Measurements from ENCODE around the gene GRIK5. TPM values are rescaled to one million over a fixed set of nuclear protein-coding genes. Genes with fewer than 3 reads are reported as not detected.

The GRIK5 gene
- total RNA-seq, 5 donors from 2014 or later (not counting 1 experiment from before 2014, with no cell fraction given) = 0.26 to 1.5 (median 1.3) TPM

- peaks cover 7 to 11% of the 10 kb centered on the region in 2 donors for H3K27me3 Mint-ChIP-seq
- POLR2A ChIA-PET = no interaction called here
- no peaks in the 10 kb centered on the region for H3K9me3 ChIP-seq
- peaks cover 0 to 50% of the 10 kb centered on the region in 2 experiments for H3K27me3 ChIP-seq (replicated peaks in 1 of 2; ENCODE audit: control insufficient read depth in 2 of 2, extremely low read depth in 1 of 2, insufficient read depth in 2 of 2, low read length in 1 of 2)
- H3K36me3 ChIP-seq (ENCODE audit: control insufficient read depth in 2 of 2, extremely low read depth in 1 of 2, insufficient read depth in 1 of 2, low read length in 1 of 2) = peaks cover 0 to 5% of the 10 kb centered on the region in 2 donors
- 95% methylated on average over 10 of the region's 16 CpGs for WGBS (ENCODE audit: insufficient coverage)
- ATAC-seq (replicated peaks in 1 of 4) = no peak
- no peak overlapping the region for H3K4me3 Mint-ChIP-seq
- no peak overlapping the region for H3K4me3 ChIP-seq (ENCODE audit: control insufficient read depth in 1 of 2, extremely low read depth in 1 of 2, low read length in 1 of 2)
- no peak overlapping the region for H3K27ac Mint-ChIP-seq
- DNase-seq = no peak
- CTCF ChIA-PET = no interaction called here
- H3K4me1 ChIP-seq (ENCODE audit: control insufficient read depth in 1 of 2, extremely low read depth in 1 of 2, insufficient read depth in 2 of 2, low read length in 2 of 2) = peaks cover 0 to 6% of the 10 kb centered on the region in 2 experiments
- H3K9me3 Mint-ChIP-seq = no peaks in the 10 kb centered on the region
- no peaks in the 10 kb centered on the region for H3K36me3 Mint-ChIP-seq
- no peak overlapping the region for H3K27ac ChIP-seq (ENCODE audit: low read length)
- no peaks in the 10 kb centered on the region for H3K4me1 Mint-ChIP-seq
Measured at GRCh38 chr19:42062381-42062780, 7.6 kb downstream of the GRIK5 start.

- ATAC-seq (replicated peaks in 1 of 4) = no peak
- H3K27ac ChIP-seq (ENCODE audit: low read length) = no peak overlapping the region
- Mint-ChIP-seq H3K4me3 (no peak overlapping the region), H3K36me3 (no peaks in the 10 kb centered on the region), H3K9me3 (no peaks in the 10 kb centered on the region), H3K4me1 (no peaks in the 10 kb centered on the region), H3K27ac (no peak overlapping the region), H3K27me3 (peaks cover 7 to 11% of the 10 kb centered on the region in 2 donors)
- H3K4me3 ChIP-seq (ENCODE audit: control insufficient read depth in 1 of 2, extremely low read depth in 1 of 2, low read length in 1 of 2) = no peak overlapping the region
- DNase-seq = no peak
- no peaks in the 10 kb centered on the region for H3K4me1 ChIP-seq (ENCODE audit: control insufficient read depth in 1 of 2, extremely low read depth in 1 of 2, insufficient read depth in 2 of 2, low read length in 2 of 2)
- peaks cover 0 to 5% of the 10 kb centered on the region in 2 donors for H3K36me3 ChIP-seq (ENCODE audit: control insufficient read depth in 2 of 2, extremely low read depth in 1 of 2, insufficient read depth in 1 of 2, low read length in 1 of 2)
- peaks cover 0 to 29% of the 10 kb centered on the region in 2 experiments for H3K27me3 ChIP-seq (replicated peaks in 1 of 2; ENCODE audit: control insufficient read depth in 2 of 2, extremely low read depth in 1 of 2, insufficient read depth in 2 of 2, low read length in 1 of 2)
- CTCF ChIA-PET = interaction anchor here in 1 of 2 donors (0.6 kb wide), 1 partner anchor 129 kb away, joined by 3 read pairs; no protein-coding TSS in a partner anchor
- 100% methylated on average over 1 of the region's 3 CpGs for WGBS (ENCODE audit: insufficient coverage)
- no peaks in the 10 kb centered on the region for H3K9me3 ChIP-seq
- POLR2A ChIA-PET = interaction anchor here in 1 of 2 donors (0.6 kb wide), 1 partner anchor 534 kb away, joined by 3 read pairs; no protein-coding TSS in a partner anchor
Measured at GRCh38 chr19:42060117-42060516, 9.9 kb downstream of the GRIK5 start.

GRCh38 chr19:42059196-42059595 lies 10.8 kb downstream of the GRIK5 start:
- H3K4me1 ChIP-seq (ENCODE audit: control insufficient read depth in 1 of 2, extremely low read depth in 1 of 2, insufficient read depth in 2 of 2, low read length in 2 of 2) = no peaks in the 10 kb centered on the region
- peaks cover 0 to 5% of the 10 kb centered on the region in 2 donors for H3K36me3 ChIP-seq (ENCODE audit: control insufficient read depth in 2 of 2, extremely low read depth in 1 of 2, insufficient read depth in 1 of 2, low read length in 1 of 2)
- no peaks in the 10 kb centered on the region for H3K9me3 ChIP-seq
- Mint-ChIP-seq H3K4me3 (no peak overlapping the region), H3K4me1 (no peaks in the 10 kb centered on the region), H3K27me3 (peaks cover 3 to 11% of the 10 kb centered on the region in 2 donors), H3K9me3 (no peaks in the 10 kb centered on the region), H3K36me3 (no peaks in the 10 kb centered on the region), H3K27ac (no peak overlapping the region)
- H3K4me3 ChIP-seq (ENCODE audit: control insufficient read depth in 1 of 2, extremely low read depth in 1 of 2, low read length in 1 of 2) = no peak overlapping the region
- POLR2A ChIA-PET = no interaction called here
- CTCF ChIA-PET = no interaction called here
- H3K27ac ChIP-seq (ENCODE audit: low read length) = no peak overlapping the region
- peaks cover 0 to 21% of the 10 kb centered on the region in 2 experiments for H3K27me3 ChIP-seq (replicated peaks in 1 of 2; ENCODE audit: control insufficient read depth in 2 of 2, extremely low read depth in 1 of 2, insufficient read depth in 2 of 2, low read length in 1 of 2)
- ATAC-seq (replicated peaks in 1 of 4) (no peak), DNase-seq (no peak)
- WGBS (ENCODE audit: insufficient coverage) = 93% methylated on average over 5 of the region's 13 CpGs

DNA sequence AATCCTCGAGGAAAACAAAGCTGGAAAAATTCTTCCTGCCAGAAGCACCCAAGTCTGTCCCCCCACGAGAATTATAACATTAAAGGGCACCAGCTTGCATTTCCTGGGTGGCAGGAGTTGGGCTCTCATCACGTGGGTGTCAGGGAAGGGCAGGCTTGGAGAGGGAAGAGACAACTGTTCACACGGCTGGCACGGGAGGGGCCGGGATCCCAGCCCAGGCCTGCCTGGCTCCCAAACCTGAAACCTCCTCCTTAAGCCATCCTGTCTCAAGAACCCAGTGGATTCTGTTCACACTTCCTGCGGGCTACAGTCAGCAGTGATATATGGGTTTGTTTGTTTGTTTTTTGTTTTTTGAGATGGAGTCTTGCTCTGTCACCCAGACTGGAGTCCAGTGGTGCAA lies 12.2 kb downstream of the GRIK5 start:
- ATAC-seq (replicated peaks in 1 of 4) (no peak), DNase-seq (no peak)
- peaks cover 0 to 5% of the 10 kb centered on the region in 2 donors for H3K36me3 ChIP-seq (ENCODE audit: control insufficient read depth in 2 of 2, extremely low read depth in 1 of 2, insufficient read depth in 1 of 2, low read length in 1 of 2)
- Mint-ChIP-seq H3K9me3 (no peaks in the 10 kb centered on the region), H3K4me1 (no peaks in the 10 kb centered on the region), H3K27me3 (peaks cover 0 to 7% of the 10 kb centered on the region in 2 donors), H3K4me3 (no peak overlapping the region), H3K27ac (no peak overlapping the region), H3K36me3 (no peaks in the 10 kb centered on the region)
- ChIA-PET POLR2A (no interaction called here), CTCF (interaction anchor here in 1 of 2 donors (0.5 kb wide), 1 partner anchor 39 kb away, joined by 7 read pairs; no protein-coding TSS in a partner anchor)
- H3K27me3 ChIP-seq (replicated peaks in 1 of 2; ENCODE audit: control insufficient read depth in 2 of 2, extremely low read depth in 1 of 2, insufficient read depth in 2 of 2, low read length in 1 of 2) = peaks cover 0 to 19% of the 10 kb centered on the region in 2 experiments
- no peaks in the 10 kb centered on the region for H3K9me3 ChIP-seq
- H3K4me3 ChIP-seq (ENCODE audit: control insufficient read depth in 1 of 2, extremely low read depth in 1 of 2, low read length in 1 of 2) = no peak overlapping the region
- H3K27ac ChIP-seq (ENCODE audit: low read length) = no peak overlapping the region
- no CpG with 5 or more reads among the region's 7 CpGs for WGBS (ENCODE audit: insufficient coverage)
- H3K4me1 ChIP-seq (ENCODE audit: control insufficient read depth in 1 of 2, extremely low read depth in 1 of 2, insufficient read depth in 2 of 2, low read length in 2 of 2) = no peaks in the 10 kb centered on the region

GRCh38 chr19:42054205-42054604 lies 15.8 kb downstream of the GRIK5 start:
- Histone ChIP-seq H3K9me3 (no peaks in the 10 kb centered on the region), H3K4me3 (ENCODE audit: control insufficient read depth in 1 of 2, extremely low read depth in 1 of 2, low read length in 1 of 2) (no peak overlapping the region), H3K36me3 (ENCODE audit: control insufficient read depth in 2 of 2, extremely low read depth in 1 of 2, insufficient read depth in 1 of 2, low read length in 1 of 2) (no peaks in the 10 kb centered on the region), H3K27ac (ENCODE audit: low read length) (no peak overlapping the region), H3K4me1 (ENCODE audit: control insufficient read depth in 1 of 2, extremely low read depth in 1 of 2, insufficient read depth in 2 of 2, low read length in 2 of 2) (no peaks in the 10 kb centered on the region), H3K27me3 (replicated peaks in 1 of 2; ENCODE audit: control insufficient read depth in 2 of 2, extremely low read depth in 1 of 2, insufficient read depth in 2 of 2, low read length in 1 of 2) (peaks cover 0 to 7% of the 10 kb centered on the region in 2 experiments)
- Mint-ChIP-seq H3K4me1 (peaks cover 3 to 4% (median 4%) of the 10 kb centered on the region in 3 donors), H3K27ac (no peak overlapping the region), H3K27me3 (peaks cover 0 to 2% of the 10 kb centered on the region in 2 donors), H3K4me3 (no peak overlapping the region), H3K9me3 (no peaks in the 10 kb centered on the region), H3K36me3 (no peaks in the 10 kb centered on the region)
- ChIA-PET CTCF (no interaction called here), POLR2A (no interaction called here)
- ATAC-seq (replicated peaks in 1 of 4) (no peak), DNase-seq (no peak)
- WGBS (ENCODE audit: insufficient coverage) = 85% methylated on average over 14 of the region's 18 CpGs

DNA sequence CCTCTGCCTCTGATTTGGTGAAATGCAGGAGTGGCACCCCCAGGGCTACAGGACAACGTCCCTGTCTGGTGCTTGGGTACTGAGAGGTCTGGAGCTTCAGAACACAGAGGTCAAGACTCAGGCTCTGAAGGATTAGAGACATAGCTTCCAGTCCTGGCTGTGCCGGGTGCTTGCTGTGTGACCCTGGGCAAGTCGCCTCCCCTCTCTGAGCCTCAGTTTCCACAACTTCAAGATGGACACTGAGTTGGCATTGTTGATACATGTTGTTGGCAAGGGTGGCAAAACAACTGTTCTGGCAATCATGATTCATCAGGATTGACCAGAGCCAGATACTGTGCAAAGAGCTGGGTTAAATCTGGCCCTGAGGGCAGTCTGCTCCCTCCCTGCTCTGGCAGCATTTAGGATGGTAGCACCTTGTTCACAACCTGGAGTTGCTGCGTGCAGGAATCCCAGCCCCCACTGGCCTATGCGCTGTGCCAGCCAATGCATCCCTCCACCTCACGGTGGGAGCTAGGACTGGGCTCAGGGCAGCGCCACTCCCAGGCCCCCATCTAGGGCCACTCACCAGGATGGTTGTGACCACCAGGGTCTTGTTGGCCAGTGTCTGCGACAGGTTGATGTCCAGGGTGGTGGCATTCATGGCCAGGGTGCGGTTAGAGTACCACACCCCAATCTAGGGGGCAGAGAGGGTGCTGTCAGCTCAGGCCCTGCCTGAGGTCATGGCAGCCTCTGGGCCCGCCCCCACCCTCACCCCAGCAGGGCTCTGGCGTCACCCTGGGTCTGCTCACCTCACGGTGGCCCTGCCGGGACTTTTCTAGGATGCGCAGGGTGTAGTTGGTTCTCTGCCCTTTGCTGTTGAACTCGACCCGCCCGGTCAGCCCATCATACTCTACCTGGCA lies 16.7 kb downstream of the GRIK5 start:
- Mint-ChIP-seq H3K4me1 (peaks cover 6 to 10% (median 7%) of the 10 kb centered on the region in 3 donors), H3K4me3 (no peak overlapping the region), H3K36me3 (no peaks in the 10 kb centered on the region), H3K9me3 (no peaks in the 10 kb centered on the region), H3K27me3 (peaks cover 0 to 2% of the 10 kb centered on the region in 2 donors), H3K27ac (no peak overlapping the region)
- WGBS (ENCODE audit: insufficient coverage) = 85% methylated on average over 13 of the region's 17 CpGs
- ATAC-seq (replicated peaks in 1 of 4) (no peak), DNase-seq (no peak)
- POLR2A ChIA-PET = no interaction called here
- no peaks in the 10 kb centered on the region for H3K36me3 ChIP-seq (ENCODE audit: control insufficient read depth in 2 of 2, extremely low read depth in 1 of 2, insufficient read depth in 1 of 2, low read length in 1 of 2)
- H3K4me3 ChIP-seq (ENCODE audit: control insufficient read depth in 1 of 2, extremely low read depth in 1 of 2, low read length in 1 of 2) = no peak overlapping the region
- H3K27ac ChIP-seq (ENCODE audit: low read length) = no peak overlapping the region
- no peaks in the 10 kb centered on the region for H3K4me1 ChIP-seq (ENCODE audit: control insufficient read depth in 1 of 2, extremely low read depth in 1 of 2, insufficient read depth in 2 of 2, low read length in 2 of 2)
- CTCF ChIA-PET = no interaction called here
- H3K9me3 ChIP-seq = no peaks in the 10 kb centered on the region
- H3K27me3 ChIP-seq (replicated peaks in 1 of 2; ENCODE audit: control insufficient read depth in 2 of 2, extremely low read depth in 1 of 2, insufficient read depth in 2 of 2, low read length in 1 of 2) = peaks cover 0 to 5% of the 10 kb centered on the region in 2 experiments

Measured in T-cell (primary cell).